SHP77 (cell line): ENCODE measurements around the gene LRMDA.

ENCODE experiments used
- DNase-seq, 2 experiments: peaks; one replicate each; lab custom pipeline; 2025; lab: John Stamatoyannopoulos, UW

The LRMDA gene

GRCh38 chr10:75773813-75774782, 342.7 kb downstream of the LRMDA start:
- DNase-seq = no peak

DNA sequence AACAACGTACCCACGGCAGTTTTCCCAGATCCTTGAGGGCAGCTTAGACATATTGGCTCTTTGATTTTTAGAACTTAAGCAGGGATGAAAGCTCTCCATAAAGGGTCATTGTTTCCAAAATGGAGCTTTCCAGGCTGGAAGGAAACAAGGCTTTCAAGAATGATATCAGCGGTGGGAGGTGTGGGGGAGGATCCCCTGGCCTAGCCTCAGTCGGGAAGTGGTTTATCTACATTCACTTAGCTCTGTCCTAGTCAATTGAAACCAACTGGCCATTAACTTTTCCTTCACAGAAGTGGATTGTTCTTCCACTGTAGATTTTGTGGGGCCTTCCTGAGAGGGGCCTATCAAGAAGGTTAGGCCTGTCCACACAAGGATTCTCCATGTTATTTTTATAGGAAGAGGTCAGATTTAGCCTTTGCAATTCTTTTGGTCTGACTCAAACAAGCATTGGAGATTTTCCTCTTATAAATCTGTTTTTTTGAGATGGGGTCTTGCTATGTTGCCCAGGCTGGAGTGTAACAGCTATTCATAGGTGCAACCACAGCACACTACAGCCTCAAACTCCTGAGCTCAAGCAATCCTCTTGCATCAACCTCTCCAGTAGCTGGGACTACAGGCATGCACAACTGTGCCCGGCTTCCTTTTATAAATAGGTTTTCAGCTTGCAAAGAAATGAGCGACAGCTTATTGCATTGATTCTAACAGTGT, 343.5 kb downstream of the LRMDA start:
- DNase-seq = no peak

GRCh38 chr10:75776738-75777504, 345.5 kb downstream of the LRMDA start:
- DNase-seq = peak; percentile 80 to 86

DNA sequence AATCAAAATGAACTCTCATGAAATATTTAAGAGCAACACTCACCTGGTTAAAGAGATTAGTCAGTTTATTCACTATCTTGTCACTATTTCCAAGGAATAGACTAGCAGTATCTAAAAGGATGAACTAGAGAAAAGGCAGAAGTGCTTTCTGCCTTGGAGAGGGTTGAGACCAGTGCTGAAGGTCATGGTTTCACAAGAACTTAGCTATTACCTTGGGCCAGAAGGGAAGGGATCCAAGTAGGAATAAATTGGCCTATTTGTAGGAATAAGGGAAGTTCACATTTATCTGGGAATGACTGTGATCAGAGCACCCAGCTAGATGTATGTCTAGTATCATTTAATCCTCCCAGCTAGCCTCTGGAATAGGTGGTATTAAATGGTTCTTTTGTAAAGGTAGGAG, 347.2 kb downstream of the LRMDA start:
- DNase-seq = no peak

DNA sequence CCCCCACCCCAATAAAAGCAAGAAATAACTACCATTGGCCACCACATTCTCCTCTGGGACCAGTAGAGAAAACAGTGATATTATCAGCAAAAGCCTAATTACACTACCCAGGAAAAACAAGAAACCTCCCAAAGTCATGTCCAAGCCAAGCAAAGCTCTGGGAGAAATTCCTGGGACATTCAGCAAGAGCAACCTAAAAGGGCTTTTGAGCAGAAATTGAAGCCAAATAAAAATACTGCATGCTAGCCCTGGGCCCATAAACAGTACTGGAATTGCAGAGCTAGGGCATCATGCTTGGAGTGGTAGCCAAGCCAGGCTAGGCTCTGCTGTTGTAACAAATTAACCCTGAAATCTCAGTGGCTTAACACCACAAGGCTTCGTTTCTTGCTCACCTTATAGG, 347.9 kb downstream of the LRMDA start:
- DNase-seq = no peak

DNA sequence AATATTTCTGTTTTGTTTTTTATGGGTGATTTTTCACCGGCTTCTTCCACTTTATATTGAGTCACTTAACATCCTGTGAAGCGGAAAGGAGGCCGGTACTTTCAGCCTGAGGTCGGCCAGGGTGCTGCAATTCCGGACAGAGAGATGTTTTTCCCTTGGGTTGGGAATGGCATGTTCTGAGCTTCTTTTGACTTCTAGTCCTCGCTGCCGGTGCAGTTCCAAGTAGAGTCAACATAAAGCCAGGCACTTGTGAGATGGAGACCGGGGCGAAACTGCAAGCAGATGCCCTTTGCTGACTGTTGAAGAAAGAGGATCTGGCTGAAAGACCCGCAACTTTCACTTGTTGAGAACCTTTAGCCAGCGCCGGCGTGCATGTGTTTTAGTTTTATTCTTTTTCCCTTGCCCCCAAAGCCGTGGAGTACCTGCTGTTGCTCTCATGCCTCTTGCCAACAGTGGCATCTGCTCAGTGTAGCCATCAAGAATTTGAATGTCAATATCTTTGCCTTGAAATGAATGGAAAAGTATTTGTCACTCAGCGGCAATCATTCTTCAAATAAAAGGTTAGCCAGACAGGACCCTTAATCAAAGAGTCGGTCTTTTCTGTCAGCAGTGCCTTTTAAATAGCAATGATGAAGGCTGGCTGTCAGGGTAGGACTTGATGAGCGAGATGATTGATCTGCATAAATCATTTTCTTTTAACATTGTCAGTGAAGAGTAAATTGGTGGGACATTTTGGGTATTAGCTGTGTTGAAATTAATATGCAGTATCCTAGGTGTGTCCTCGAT, 351.2 kb downstream of the LRMDA start:
- no peak for DNase-seq

DNA sequence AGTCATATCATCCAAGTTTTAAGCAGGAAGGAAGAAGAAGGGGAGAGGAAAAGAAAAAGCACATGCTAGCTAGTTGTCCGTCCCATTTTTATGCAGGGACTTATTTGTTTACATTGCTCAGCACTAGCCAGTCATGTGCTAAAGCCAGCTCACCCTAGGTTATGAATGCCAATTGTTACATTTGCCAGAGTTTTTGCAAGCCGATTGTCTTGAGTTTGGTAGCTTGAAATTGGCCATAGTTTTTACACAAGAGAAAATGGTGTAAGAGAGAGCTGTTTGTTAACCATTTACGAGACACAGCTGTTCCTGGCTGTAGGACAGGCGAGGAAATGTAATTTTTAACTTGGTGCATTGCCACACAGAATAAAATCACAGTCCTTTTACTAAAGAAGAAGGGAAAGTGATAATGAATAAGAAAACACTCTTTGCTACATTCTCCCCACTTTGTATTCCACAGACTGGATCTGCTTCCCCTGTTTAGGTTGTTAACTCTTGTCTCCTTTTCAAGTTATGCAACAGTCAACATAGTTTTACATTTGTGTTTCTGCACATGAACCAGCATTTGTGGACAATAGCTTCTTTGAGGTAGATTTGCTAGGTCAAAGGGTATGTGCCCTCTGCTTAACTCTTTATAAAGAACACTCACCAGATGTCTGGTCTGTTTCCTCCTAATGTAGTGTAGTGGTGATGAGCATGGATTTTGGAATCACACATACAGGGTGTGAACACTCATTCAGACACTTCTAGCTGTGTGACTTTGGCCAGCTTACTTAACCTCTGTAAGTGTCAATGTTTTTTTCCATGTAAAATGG, 357.2 kb downstream of the LRMDA start:
- DNase-seq = no peak

- DNase-seq = no peak
Measured at GRCh38 chr10:75793848-75794247, 362.4 kb downstream of the LRMDA start.

DNA sequence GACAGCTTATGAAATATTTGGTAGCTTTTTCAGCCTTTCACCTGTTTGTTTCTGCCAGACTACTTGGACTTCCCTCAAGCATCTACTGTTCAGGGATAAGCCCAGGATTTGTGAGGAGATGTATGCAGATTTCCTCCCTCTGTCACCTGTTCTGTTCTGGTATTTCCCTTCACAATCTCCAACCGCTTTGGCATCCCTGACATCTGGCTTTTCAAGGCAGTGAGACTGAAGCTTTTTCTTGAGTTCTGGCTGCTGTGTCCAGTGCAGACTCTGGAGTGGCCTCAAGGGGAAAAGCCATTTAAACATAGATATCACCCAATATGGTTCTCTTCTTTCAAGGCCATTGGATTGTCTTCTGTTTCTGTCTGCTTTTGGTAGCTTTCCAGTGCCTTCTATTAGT, 369.7 kb downstream of the LRMDA start:
- no peak for DNase-seq

DNA sequence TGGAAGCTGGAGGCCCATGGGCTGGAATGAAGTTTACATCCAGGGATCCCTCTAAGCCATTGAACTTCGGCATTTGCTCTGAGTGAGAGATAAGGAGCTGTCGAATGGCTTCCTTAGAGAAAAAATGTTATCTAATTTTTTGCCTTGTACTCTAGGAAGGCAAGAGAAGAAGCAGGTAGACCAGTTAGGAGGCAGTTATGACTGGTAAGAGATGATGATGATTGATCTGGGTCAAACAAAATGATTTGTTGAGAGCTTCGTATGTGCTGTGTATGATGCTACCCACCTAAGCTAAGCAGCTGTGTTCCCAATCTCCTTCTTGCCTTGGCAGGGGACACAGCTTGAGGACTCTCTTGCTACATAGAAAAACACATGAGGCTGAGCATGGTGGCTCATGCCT, 370.2 kb downstream of the LRMDA start:
- no peak for DNase-seq

GRCh38 chr10:75803121-75803520, 371.7 kb downstream of the LRMDA start:
- no peak for DNase-seq

DNA sequence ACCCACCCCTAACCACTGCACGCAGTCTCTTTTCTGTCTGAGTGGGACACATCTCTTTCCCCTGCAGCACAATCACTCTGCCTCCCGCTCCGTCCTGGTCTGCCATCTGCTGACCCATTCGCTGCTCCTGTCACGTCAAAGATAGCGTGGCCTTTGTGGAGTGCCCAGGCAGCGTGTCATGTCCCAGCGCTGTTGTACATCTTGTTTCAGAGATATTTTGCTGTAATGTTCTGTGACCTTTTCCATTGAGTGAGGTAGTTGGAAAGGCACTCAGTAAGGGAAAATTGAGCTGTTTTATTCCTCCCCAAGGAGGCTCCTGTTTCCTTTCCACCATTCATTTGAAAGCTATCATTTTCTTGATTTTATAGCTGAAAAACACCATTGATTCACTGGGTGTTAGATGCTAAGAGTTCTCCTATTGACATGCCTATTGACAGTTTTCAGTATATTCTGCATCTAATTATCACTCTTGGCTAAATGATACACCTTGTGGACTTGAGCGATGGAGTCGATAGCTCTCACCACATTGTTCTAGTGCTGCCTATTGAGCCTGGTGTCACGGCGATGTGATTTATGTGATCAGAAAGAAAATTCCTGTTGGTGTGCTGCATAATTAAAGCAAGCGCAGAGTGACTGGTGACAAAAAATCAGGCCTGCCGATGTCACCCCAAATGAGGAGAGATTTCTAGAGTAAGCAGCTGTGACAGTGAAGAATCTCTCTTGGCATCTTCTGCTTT, 372.6 kb downstream of the LRMDA start:
- no peak for DNase-seq

- no peak for DNase-seq
Measured at GRCh38 chr10:75806186-75806585, 374.8 kb downstream of the LRMDA start.

DNA sequence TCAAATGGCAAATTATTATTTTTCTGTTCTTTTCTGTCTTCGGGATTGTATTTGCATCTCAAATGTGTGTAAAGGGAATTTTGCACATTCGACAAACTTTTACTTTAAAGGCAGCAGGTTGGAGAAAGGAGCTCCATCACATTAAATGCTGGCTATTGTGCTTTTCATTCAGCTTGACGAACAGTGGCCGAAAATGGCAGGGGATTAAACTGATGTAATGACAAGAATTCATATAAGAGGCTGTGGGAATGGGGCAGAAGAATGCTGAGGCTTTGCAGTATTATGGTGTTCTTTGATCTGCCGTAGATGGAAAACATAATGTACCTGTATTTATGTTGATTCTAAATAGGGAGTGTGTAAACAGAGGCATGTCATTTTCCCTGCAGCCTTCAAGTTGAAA, 376.0 kb downstream of the LRMDA start:
- DNase-seq = no peak

- DNase-seq = no peak
Measured at GRCh38 chr10:75809003-75809402, 377.6 kb downstream of the LRMDA start.

- DNase-seq = no peak
Measured at GRCh38 chr10:75814014-75814413, 382.6 kb downstream of the LRMDA start.

- DNase-seq = no peak
Measured at GRCh38 chr10:75815066-75815465, 383.6 kb downstream of the LRMDA start.

- no peak for DNase-seq
Measured at GRCh38 chr10:75817198-75817597, 385.8 kb downstream of the LRMDA start.

DNA sequence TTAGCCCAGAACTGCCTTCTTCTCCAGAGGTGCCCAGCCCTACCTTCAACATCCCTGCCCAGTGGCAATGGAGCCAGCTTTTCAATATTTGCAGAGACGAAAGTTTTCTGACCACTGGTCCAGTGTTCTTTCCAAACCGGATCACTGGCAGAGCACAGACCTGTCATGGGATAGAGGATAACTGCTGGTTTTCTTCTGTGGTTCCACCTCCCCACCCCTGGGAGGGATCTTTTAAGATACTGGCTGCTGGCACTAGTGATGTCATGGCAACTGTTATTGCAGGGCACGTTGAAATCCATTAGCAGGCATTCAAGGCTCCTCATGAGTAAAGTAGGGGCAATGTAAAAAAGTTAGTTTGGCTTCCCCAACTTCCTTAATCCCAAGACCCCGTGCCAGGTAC, 387.1 kb downstream of the LRMDA start:
- no peak for DNase-seq

GRCh38 chr10:75825235-75825634, 393.8 kb downstream of the LRMDA start:
- no peak for DNase-seq
